GM21529 (cell line): Measurements from ENCODE around the gene PCED1B.

ENCODE experiments used
- ATAC-seq: cut with Tn5 transposase; IDR thresholded peaks from one replicate; pipeline ENCODE4 v1.9.1; 2021; ENCODE audit not compliant: unreplicated experiment

PCED1B gene

GRCh38 chr12:47067771-47068431 is 11.5 kb upstream of the PCED1B start:
- no peak for ATAC-seq

GRCh38 chr12:47068539-47068938 is 10.9 kb upstream of the PCED1B start:
- ATAC-seq = no peak

GRCh38 chr12:47070310-47070709 is 9.1 kb upstream of the PCED1B start:
- ATAC-seq = no peak

GRCh38 chr12:47071241-47071852 is 8.1 kb upstream of the PCED1B start:
- no peak for ATAC-seq

- no peak for ATAC-seq
Measured at GRCh38 chr12:47073951-47074350, 5.5 kb upstream of the PCED1B start.

- no peak for ATAC-seq
Measured at GRCh38 chr12:47074757-47075156, 4.7 kb upstream of the PCED1B start.

- ATAC-seq = no peak
Measured at GRCh38 chr12:47075192-47076084, 4.0 kb upstream of the PCED1B start.

- no peak for ATAC-seq
Measured at GRCh38 chr12:47077206-47078085, 2.0 kb upstream of the PCED1B start.

- no peak for ATAC-seq
Measured at GRCh38 chr12:47078086-47078395, 1.4 kb upstream of the PCED1B start.

- no peak for ATAC-seq
Measured at GRCh38 chr12:47078733-47079467, 521 bp upstream of the PCED1B start.

GRCh38 chr12:47079981-47080724 is 732 bp downstream of the PCED1B start:
- peak; percentile 31 for ATAC-seq

GRCh38 chr12:47080725-47081502 is 1.5 kb downstream of the PCED1B start:
- ATAC-seq = no peak

GRCh38 chr12:47082283-47082682 is 2.9 kb downstream of the PCED1B start:
- no peak for ATAC-seq

GRCh38 chr12:47082796-47083621 is 3.6 kb downstream of the PCED1B start:
- ATAC-seq = no peak

GRCh38 chr12:47084172-47084571 is 4.8 kb downstream of the PCED1B start:
- ATAC-seq = no peak

- no peak for ATAC-seq
Measured at GRCh38 chr12:47085815-47086252, 6.4 kb downstream of the PCED1B start.

GRCh38 chr12:47087088-47087688 is 7.8 kb downstream of the PCED1B start:
- no peak for ATAC-seq
